K562 (cell line): ENCODE results near the gene GPRC5B. TPM values are rescaled to one million over a fixed set of nuclear protein-coding genes. Genes with fewer than 3 reads are reported as not detected.

Source experiments
- ATAC-seq: fragments of 200-7000 bp; cut with Tn5 transposase; 3 replicates; pipeline ENCODE4 v1.9.1; 2020; ENCODE audit warnings: moderate library complexity
- BruUV-seq: library from RNA; stranded (reverse); fragments of 400-500 nt; replicated peaks from 2 replicates; lab custom pipeline; 2021; lab: Mats Ljungman, UMichigan
- CTCF ChIA-PET: fragments of 300-600 bp; formaldehyde crosslinking; extraction: SDS; loops from one replicate; lab custom pipeline; 2021; ENCODE audit warnings: low intra/inter-chr PET ratio; lab: Yijun Ruan, JAX
- POLR2A ChIA-PET: fragments of 300-600, 350-650 bp; sonication (Branson Sonifier 250); formaldehyde crosslinking; extraction: SDS; loops from one replicate; lab custom pipeline; 2021; ENCODE audit warnings: antibody characterized with exemption, inconsistent platforms; lab: Yijun Ruan, JAX
- DNase-seq, 4 experiments: peaks; one replicate each; pipeline versions ENCODE4 v3.0.0 to v3.0.0-alpha.2; 2011 to 2018; ENCODE audit warnings: low spot score in 3 of 4, mixed read lengths in 3 of 4; ENCODE audit errors: extremely low read depth in 1 of 4
- FAIRE-seq: peaks from 2 replicates; lab custom pipeline; 2011; peaks lifted over from hg19 to GRCh38; lab: Jason Lieb, UNC
- H2AFZ ChIP-seq: 2 replicates; pipeline ENCODE4 v1.6.0; 2011; ENCODE audit warnings: low read depth, low read length, control low read depth, inconsistent platforms
- H3K27ac ChIP-seq: fragments of 200-600 bp; 3 replicates; pipeline ENCODE4 v1.8.0; 2011; ENCODE audit warnings: low read depth, mild to moderate bottlenecking, control low read depth, inconsistent platforms, low read length, moderate library complexity, mixed read lengths; ENCODE audit errors: extremely low read depth
- H3K27me3 ChIP-seq, 2 experiments: fragments of 300-600 bp in 1 of 2; 2 replicates in 1 of 2; 3 replicates in 1 of 2; pipeline versions ENCODE4 v1.6.0 to v1.8.0; 2011; ENCODE audit warnings: inconsistent platforms in 2 of 2, low read length in 2 of 2, mild to moderate bottlenecking in 1 of 2, mixed read lengths in 1 of 2, moderate library complexity in 1 of 2; ENCODE audit not compliant: control insufficient read depth in 2 of 2, insufficient read depth in 2 of 2
- H3K36me3 ChIP-seq: fragments of 300-600 bp; 3 replicates; pipeline ENCODE4 v1.8.0; 2011; ENCODE audit warnings: mild to moderate bottlenecking, low read length, inconsistent platforms; ENCODE audit not compliant: control insufficient read depth, insufficient read depth
- H3K4me1 ChIP-seq, 2 experiments: fragments of 200-600 bp in 1 of 2; replicated peaks in 1 of 2; 2 replicates in 1 of 2; 3 replicates in 1 of 2; pipeline versions ENCODE4 v1.5.1 to v1.8.0; 2011; ENCODE audit warnings: inconsistent platforms in 2 of 2, low read length in 2 of 2, mild to moderate bottlenecking in 1 of 2, mixed read lengths in 1 of 2, moderate library complexity in 1 of 2; ENCODE audit not compliant: control insufficient read depth in 2 of 2, insufficient read depth in 2 of 2
- H3K4me2 ChIP-seq: 2 replicates; pipeline ENCODE4 v1.6.1; 2011; ENCODE audit warnings: low read length, control low read depth, inconsistent platforms, mixed read lengths; ENCODE audit not compliant: insufficient read depth
- H3K4me3 ChIP-seq: fragments of 200-600 bp; sonication (generic), shearing (Covaris generic); 2 replicates; pipeline ENCODE4 v1.5.1; 2016; ENCODE audit warnings: control low read depth, inconsistent platforms
- H3K79me2 ChIP-seq: fragments of 200-600 bp; 3 replicates; pipeline ENCODE4 v1.8.0; 2011; ENCODE audit warnings: low read length, inconsistent platforms; ENCODE audit not compliant: control insufficient read depth, insufficient read depth
- H3K9ac ChIP-seq, 2 experiments: 2 replicates each; pipeline versions ENCODE4 v1.6.0 to v1.6.1; 2011; ENCODE audit warnings: low read depth in 2 of 2, low read length in 2 of 2, control low read depth in 1 of 2, inconsistent platforms in 1 of 2, mild to moderate bottlenecking in 1 of 2, mixed read lengths in 1 of 2; ENCODE audit not compliant: insufficient read depth in 1 of 2
- H3K9me1 ChIP-seq: one replicate; pipeline ENCODE4 v1.6.0; 2011; ENCODE audit warnings: inconsistent platforms, mild to moderate bottlenecking, low read length, moderate library complexity; ENCODE audit not compliant: control insufficient read depth, insufficient read depth
- H3K9me3 ChIP-seq: replicated peaks from 2 replicates; pipeline ENCODE4 v1.5.1; 2011; ENCODE audit warnings: low read depth, low read length, inconsistent platforms; ENCODE audit not compliant: control insufficient read depth, insufficient read depth
- H4K20me1 ChIP-seq: replicated peaks from 2 replicates; pipeline ENCODE4 v1.6.1; 2011; ENCODE audit warnings: low read length, inconsistent platforms, mixed read lengths; ENCODE audit not compliant: control insufficient read depth, insufficient read depth
- ATF7 ChIP-seq: fragments of 450-650 bp; IDR thresholded peaks from 2 replicates; pipeline ENCODE4 v1.7.1; 2014; ENCODE audit warnings: mild to moderate bottlenecking, moderate library complexity
- CLOCK ChIP-seq: fragments of 250-450 bp; sonication (Bioruptor Pico); IDR thresholded peaks from 2 replicates; pipeline ENCODE4 v1.4.0; 2020; ENCODE audit warnings: mild to moderate bottlenecking, moderate library complexity, borderline replicate concordance
- ESRRA ChIP-seq: fragments of 450-650 bp; IDR thresholded peaks from 2 replicates; pipeline ENCODE4 v1.6.1; 2014; ENCODE audit warnings: low read depth, mild to moderate bottlenecking, moderate library complexity, borderline replicate concordance
- EWSR1 ChIP-seq: fragments of 450-650 bp; IDR thresholded peaks from 2 replicates; pipeline ENCODE4 v1.6.1; 2018; ENCODE audit warnings: borderline replicate concordance, mild to moderate bottlenecking, low read depth, moderate library complexity; ENCODE audit not compliant: partially characterized antibody
- HOXB6 ChIP-seq: fragments of 250-450 bp; sonication (Bioruptor Pico); IDR thresholded peaks from 2 replicates; pipeline ENCODE4 v1.5.1; 2022; ENCODE audit warnings: mild to moderate bottlenecking, borderline replicate concordance
- NFIX ChIP-seq: fragments of 250-450 bp; sonication (Bioruptor Pico); IDR thresholded peaks from 2 replicates; pipeline ENCODE4 v1.4.0; 2020; ENCODE audit warnings: low read depth, mild to moderate bottlenecking, moderate library complexity
- RBM25 ChIP-seq: fragments of 200-400 bp; formaldehyde crosslinking; IDR thresholded peaks from 2 replicates; pipeline ENCODE4 v1.6.1; 2018; ENCODE audit warnings: low read length, low read depth, moderate library complexity; ENCODE audit not compliant: severe bottlenecking
- RHOXF2B ChIP-seq: fragments of 250-450 bp; sonication (Bioruptor Pico); conservative IDR thresholded peaks from 2 replicates; pipeline ENCODE4 v1.5.1; 2021
- ZFP36 ChIP-seq: fragments of 150-350 bp; IDR thresholded peaks from 2 replicates; pipeline ENCODE4 v1.6.1; 2018; ENCODE audit warnings: low read length, low read depth; ENCODE audit not compliant: partially characterized antibody
- ZNF224 ChIP-seq: sonication (generic); formaldehyde crosslinking; IDR thresholded peaks from 2 replicates; pipeline ENCODE4 v1.8.0; 2022; ENCODE audit warnings: mild to moderate bottlenecking, missing genetic modification reagents
- ZNF354B ChIP-seq: fragments of 250-450 bp; sonication (Bioruptor Pico); IDR thresholded peaks from 2 replicates; pipeline ENCODE4 v1.4.0; 2020
- ZNF589 ChIP-seq: fragments of 200-800 bp; sonication (Bioruptor generic); IDR thresholded peaks from 2 replicates; pipeline ENCODE4 v1.6.1; 2016; ENCODE audit warnings: low read depth, missing genetic modification characterization, missing compliant biosample characterization
- WGBS: fragments of 100-300 bp; shearing (Covaris generic); methylation state at CpG from one replicate; pipeline ENCODE4 v1.1.6; 2016; ENCODE audit warnings: low coverage, mixed read lengths; ENCODE audit not compliant: insufficient coverage; ENCODE audit errors: missing lambda C conversion rate; 5-methylcytosine and 5-hydroxymethylcytosine counted together
- in situ Hi-C: fragments of 300-500 bp; cut with MboI; formaldehyde crosslinking; loops from 4 replicates; pipeline ENCODE4 v1.15.0; 2018; ENCODE audit warnings: inconsistent platforms, mixed read lengths
- intact Hi-C: fragments of 100-400 bp; cut with micrococcal nuclease; formaldehyde crosslinking; loops from 2 replicates; pipeline ENCODE4 v1.14.2; 2022
- polyA plus RNA-seq, 8 experiments: library from polyadenylated mRNA; depleted of rRNA in 4 of 8; stranded (reverse) in 5 of 8; unstranded in 3 of 8; fragments of >200 nt; fragmentation: Nextera tagmentation in 2 of 8; fragmentation: Illumina TruSeq in 1 of 8; extraction: Ambion mirVana in 2 of 8; extraction: Trizol in 1 of 8; gene quantifications; 2 replicates each; pipeline versions ENCODE4 v1.2.1 to v1.2.3, GENCODE V29; 2011 to 2014; ENCODE audit warnings: inconsistent platforms in 1 of 8, missing spikeins in 1 of 8
- total RNA-seq, 7 experiments: library from RNA; depleted of rRNA in 6 of 7; stranded (reverse); fragments of >200 nt in 6 of 7; fragmentation: Illumina TruSeq in 2 of 7; extraction: Trizol in 2 of 7; gene quantifications; 2 replicates each; pipeline versions ENCODE4 v1.2.1 to v1.2.3, GENCODE V29; 2011 to 2021; ENCODE audit warnings: low replicate concordance in 1 of 7

Gene GPRC5B
- total and polyA plus RNA-seq, 9 of the 15 experiments (the other 6 are each of a cell fraction or from before 2014, with no cell fraction given) = 0.65 to 5.5 (median 1.3) TPM

GRCh38 chr16:19841184-19841583 lies 43.5 kb downstream of the GPRC5B start:
- no peaks in the 10 kb centered on the region for H3K79me2 ChIP-seq
- ChIA-PET CTCF (no interaction called here), POLR2A (interaction anchor here (1.2 kb wide), 1 partner anchor 12 kb away, joined by 5 read pairs; no protein-coding TSS in a partner anchor)
- no peak for FAIRE-seq
- 39% methylated on average over 3 of the region's 3 CpGs for WGBS
- no peak overlapping the region for H3K27ac ChIP-seq
- peaks cover 4 to 28% of the 10 kb centered on the region in 2 experiments; a peak in 4 of 5 replicates for H3K4me1 ChIP-seq
- no peak overlapping the region for H3K9ac ChIP-seq
- no peaks in the 10 kb centered on the region for H3K9me3 ChIP-seq
- no TSS peak for BruUV-seq
- intact Hi-C loops (no loop called here), in situ Hi-C loops (no loop called here)
- no peak for ATAC-seq
- H4K20me1 ChIP-seq = no peaks in the 10 kb centered on the region
- no peaks in the 10 kb centered on the region for H3K36me3 ChIP-seq
- TF ChIP-seq ZFP36 = peak; percentile 48
- no peak for TF ChIP-seq NFIX (CRISPR knock-in tag)
- no peaks in the 10 kb centered on the region for H3K9me1 ChIP-seq
- H2AFZ ChIP-seq = peak overlapping the region; percentile 14; the same call in 1 of the 2 replicates
- no peak for DNase-seq
- no peaks in the 10 kb centered on the region for H3K27me3 ChIP-seq
- H3K4me2 ChIP-seq = no peak overlapping the region
- H3K4me3 ChIP-seq = no peak overlapping the region

- no peak overlapping the region for H3K4me3 ChIP-seq
- TF ChIP-seq HOXB6 (CRISPR knock-in tag) (no peak), RBM25 (peak; percentile 72), ZNF224 (CRISPR knock-in tag) (no peak), ESRRA (peak; percentile 88), CLOCK (CRISPR knock-in tag) (no peak), ATF7 (no peak), RHOXF2B (CRISPR knock-in tag) (no peak), EWSR1 (no peak), ZNF589 (CRISPR knock-in tag) (no peak), ZNF354B (CRISPR knock-in tag) (no peak)
Observed at GRCh38 chr16:19840524-19841110, 44.0 kb downstream of the GPRC5B start.

More at GRCh38 chr16:19840524-19841110, 44.0 kb downstream of the GPRC5B start:
- peak in 1 of 4 experiments; percentile 9 for DNase-seq
- Histone ChIP-seq H3K4me2 (no peak overlapping the region), H3K79me2 (no peaks in the 10 kb centered on the region), H2AFZ (no peak overlapping the region), H3K36me3 (no peaks in the 10 kb centered on the region), H4K20me1 (no peaks in the 10 kb centered on the region), H3K27ac (no peak overlapping the region), H3K9me1 (no peaks in the 10 kb centered on the region), H3K4me1 (peaks cover 4 to 28% of the 10 kb centered on the region in 2 experiments; a peak in 4 of 5 replicates), H3K27me3 (no peaks in the 10 kb centered on the region), H3K9ac (no peak overlapping the region), H3K9me3 (no peaks in the 10 kb centered on the region)
- in situ Hi-C loops = no loop called here
- FAIRE-seq = no peak
- ATAC-seq = no peak
- intact Hi-C loops = no loop called here
- POLR2A ChIA-PET = no interaction called here
- 23% methylated on average over 3 of the region's 3 CpGs for WGBS
- CTCF ChIA-PET = no interaction called here
- no TSS peak for BruUV-seq
